Glutamatergic neuron (in vitro differentiated cells): ENCODE data around the gene RTEL1. TPM values are rescaled to one million over a fixed set of nuclear protein-coding genes. Genes with fewer than 3 reads are reported as not detected.
A peak's percentile ranks its signal among the peaks of the same experiment; 100 is the strongest.

Experiments
- DNase-seq: peaks from one replicate; pipeline ENCODE4 v3.0.0; 2022
- H3K27ac Mint-ChIP-seq: one replicate; pipeline ENCODE4 v1.8.0; 2020; ENCODE audit warnings: mild to moderate bottlenecking, mixed read lengths, inconsistent platforms; ENCODE audit not compliant: unreplicated experiment
- H3K27me3 Mint-ChIP-seq: one replicate; pipeline ENCODE4 v1.8.0; 2020; ENCODE audit warnings: mild to moderate bottlenecking, moderate library complexity, mixed read lengths, inconsistent platforms; ENCODE audit not compliant: unreplicated experiment
- H3K36me3 Mint-ChIP-seq: one replicate; pipeline ENCODE4 v1.8.0; 2020; ENCODE audit warnings: mild to moderate bottlenecking, mixed read lengths, inconsistent platforms; ENCODE audit not compliant: unreplicated experiment
- H3K4me1 Mint-ChIP-seq: one replicate; pipeline ENCODE4 v1.8.0; 2020; ENCODE audit warnings: mild to moderate bottlenecking, low read depth, mixed read lengths, inconsistent platforms; ENCODE audit not compliant: unreplicated experiment
- H3K4me3 Mint-ChIP-seq: one replicate; pipeline ENCODE4 v1.8.0; 2020; ENCODE audit warnings: mild to moderate bottlenecking, mixed read lengths, inconsistent platforms; ENCODE audit not compliant: unreplicated experiment
- H3K9me3 Mint-ChIP-seq: one replicate; pipeline ENCODE4 v1.8.0; 2020; ENCODE audit warnings: mild to moderate bottlenecking, moderate library complexity, mixed read lengths, inconsistent platforms; ENCODE audit not compliant: unreplicated experiment
- CTCF ChIP-seq: fragments of 200-600 bp; sonication (generic); IDR thresholded peaks from one replicate; pipeline ENCODE4 v1.5.0; 2021; ENCODE audit not compliant: partially characterized antibody, unreplicated experiment
- total RNA-seq: library from RNA; stranded (reverse); fragmentation: NEBNext Ultra II Directional; extraction: Animal tissue kit (Norgen Biotek cat#: 25700); gene quantifications from one replicate; pipeline ENCODE4 v1.2.1, GENCODE V29; 2021; ENCODE audit not compliant: unreplicated experiment

The RTEL1 gene
- total RNA-seq, 1 donor from 2014 or later, result 36.3 TPM

DNA sequence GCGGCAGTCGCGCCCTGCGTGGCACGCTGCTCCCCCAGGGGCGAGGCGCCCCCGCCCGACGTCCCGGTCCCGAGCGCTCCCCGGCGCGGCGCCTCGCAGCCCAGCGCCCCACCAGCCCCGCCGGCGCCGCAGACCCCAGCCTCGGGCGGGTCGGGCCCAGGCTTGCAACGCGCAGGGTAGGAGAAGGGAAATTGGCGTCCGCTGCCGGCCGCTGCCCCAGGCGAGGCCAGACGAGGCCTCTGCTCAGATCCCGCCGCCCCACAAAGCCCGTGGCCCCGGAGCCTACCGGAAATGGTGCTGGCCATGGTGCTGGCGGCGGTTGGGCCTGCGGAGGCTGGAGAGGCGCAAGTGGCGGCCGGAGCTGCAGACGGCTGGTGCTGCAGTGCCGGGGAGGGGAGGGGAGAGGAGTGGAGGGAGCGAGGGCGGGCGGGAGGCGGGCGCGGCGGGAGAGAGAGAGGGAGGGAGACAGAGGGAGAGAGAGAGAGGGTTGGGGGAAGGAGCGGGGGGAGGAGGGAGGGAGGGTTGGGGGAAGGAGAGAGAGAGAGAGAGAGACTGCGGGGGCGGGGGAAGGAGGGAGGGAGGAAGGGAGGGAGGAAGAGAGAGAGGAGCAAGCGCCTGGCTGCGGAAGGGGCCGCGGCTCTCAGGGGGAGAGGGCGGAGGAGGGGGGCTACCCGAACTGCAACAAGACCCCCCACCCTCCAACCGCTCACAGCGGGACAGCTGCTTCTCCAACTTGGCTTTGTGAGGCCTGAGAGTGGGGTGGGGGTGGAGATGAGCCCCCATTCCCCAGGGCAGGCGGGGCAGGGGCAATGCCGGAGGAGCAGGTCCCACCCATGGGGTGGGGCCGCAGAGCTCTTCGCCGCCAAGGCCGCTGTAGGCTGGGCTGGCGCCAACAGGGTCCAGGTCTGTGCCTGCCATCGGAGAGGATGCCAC is 4.8 kb upstream of the RTEL1 start, which contains the start of gene STMN3:
Gene STMN3, minus strand, starts transcription at position 384 of the 933 bp plus-strand sequence. Its CDS starts 79 bp downstream, at position 305.
- peak; percentile 95 for DNase-seq
- Mint-ChIP-seq H3K4me1 (peaks cover 16% of the 10 kb centered on the region), H3K9me3 (peaks cover 10% of the 10 kb centered on the region), H3K4me3 (peak within 1 kb of the TSS; percentile 91), H3K36me3 (no peaks in the 10 kb centered on the region), H3K27me3 (peaks cover 16% of the 10 kb centered on the region), H3K27ac (peak within 1 kb of the TSS; percentile 99)
- no peak for TF ChIP-seq CTCF

DNA sequence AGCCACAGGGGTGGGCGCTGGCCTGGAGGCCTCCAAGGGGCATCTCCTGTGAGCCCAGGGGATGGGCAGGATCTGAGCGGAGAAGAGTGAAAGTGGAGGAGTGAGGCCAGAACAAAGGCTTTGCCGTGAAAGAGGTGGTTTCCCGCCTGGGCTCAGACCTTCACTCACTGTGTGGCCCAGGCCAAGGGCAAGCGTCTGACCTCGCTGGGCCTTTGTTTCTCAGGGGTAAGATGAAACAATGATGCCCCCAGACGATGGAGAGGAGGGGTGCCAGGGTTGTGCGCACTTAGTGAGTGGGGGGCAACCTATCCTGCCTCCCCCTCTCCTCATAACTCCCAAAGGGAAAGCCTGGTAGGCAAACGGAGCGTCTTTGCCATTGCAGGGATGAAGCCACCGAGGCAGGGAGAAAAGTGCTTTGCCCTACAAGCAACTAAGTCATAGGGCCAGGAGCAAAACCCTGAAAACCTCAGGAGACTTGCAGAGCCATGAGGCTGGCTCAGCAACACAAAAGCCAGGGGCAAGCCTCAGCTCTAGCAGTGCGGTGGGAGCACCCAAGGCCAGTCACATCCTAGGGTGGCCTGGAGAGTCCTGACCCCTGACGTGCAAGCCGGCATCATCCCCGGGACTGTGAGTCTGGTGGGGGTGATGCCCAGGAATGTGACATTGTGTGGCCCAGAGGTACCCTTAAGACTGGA is 4.0 kb upstream of the RTEL1 start:
- Mint-ChIP-seq H3K4me1 (peaks cover 13% of the 10 kb centered on the region), H3K9me3 (peaks cover 10% of the 10 kb centered on the region), H3K27me3 (peaks cover 16% of the 10 kb centered on the region), H3K4me3 (peak overlapping the region; percentile 91), H3K36me3 (no peaks in the 10 kb centered on the region), H3K27ac (peak overlapping the region; percentile 99)
- no peak for DNase-seq
- no peak for TF ChIP-seq CTCF

- H3K4me3 Mint-ChIP-seq, result no peak overlapping the region
These were observed 2.9 kb upstream of the RTEL1 start for GRCh38 chr20:63655249-63655648.

GRCh38 chr20:63656451-63656850 is 1.7 kb upstream of the RTEL1 start:
- no peak for DNase-seq
- H3K27me3 Mint-ChIP-seq, result peaks cover 16% of the 10 kb centered on the region
- H3K27ac Mint-ChIP-seq, result peak overlapping the region; percentile 73
- TF ChIP-seq CTCF, result no peak
- no peak overlapping the region for H3K4me3 Mint-ChIP-seq
- no peaks in the 10 kb centered on the region for H3K36me3 Mint-ChIP-seq
- peaks cover 7% of the 10 kb centered on the region for H3K9me3 Mint-ChIP-seq
- peaks cover 21% of the 10 kb centered on the region for H3K4me1 Mint-ChIP-seq

More at GRCh38 chr20:63655249-63655648, 2.9 kb upstream of the RTEL1 start:
- Mint-ChIP-seq H3K4me1 (peaks cover 19% of the 10 kb centered on the region), H3K27ac (peak overlapping the region; percentile 8), H3K27me3 (peaks cover 16% of the 10 kb centered on the region), H3K9me3 (peaks cover 10% of the 10 kb centered on the region), H3K36me3 (no peaks in the 10 kb centered on the region)
- DNase-seq, result no peak
- no peak for TF ChIP-seq CTCF
